HepG2 (cell line): ENCODE results near the gene RARA. TPM values are rescaled to one million over a fixed set of nuclear protein-coding genes. Genes with fewer than 3 reads are reported as not detected.
A peak's percentile ranks its signal among the peaks of the same experiment; 100 is the strongest.

Source experiments
- BHLHE40 ChIP-seq: IDR thresholded peaks from 2 replicates; pipeline ENCODE4 v1.6.1; 2011; ENCODE audit warnings: low read length, improper control_type of control experiment
- HNF4A ChIP-seq: sonication (generic); formaldehyde crosslinking; IDR thresholded peaks from 2 replicates; pipeline ENCODE4 v1.4.0; 2020; ENCODE audit warnings: missing genetic modification reagents
- LRRFIP1 ChIP-seq: sonication (generic); formaldehyde crosslinking; conservative IDR thresholded peaks from 2 replicates; pipeline ENCODE4 v1.4.0; 2020; ENCODE audit warnings: missing genetic modification reagents
- NKX3-1 ChIP-seq: sonication (generic); formaldehyde crosslinking; IDR thresholded peaks from 2 replicates; pipeline ENCODE4 v1.5.0; 2020; ENCODE audit warnings: missing genetic modification reagents
- PPARG ChIP-seq: conservative IDR thresholded peaks from 2 replicates; pipeline ENCODE4 v1.6.1; 2016; ENCODE audit warnings: missing biosample characterization, missing genetic modification reagents
- REST ChIP-seq, 2 experiments: IDR thresholded peaks; 2 replicates each; pipeline ENCODE4 v1.6.1; 2011 to 2012; ENCODE audit warnings: low read length in 2 of 2, borderline replicate concordance in 1 of 2, low read depth in 1 of 2, mild to moderate bottlenecking in 1 of 2, moderate library complexity in 1 of 2
- SMAD1 ChIP-seq: sonication (generic); formaldehyde crosslinking; IDR thresholded peaks from 2 replicates; pipeline ENCODE4 v1.4.0; 2020; ENCODE audit warnings: missing genetic modification reagents, low read depth, mild to moderate bottlenecking, borderline replicate concordance
- TBL1XR1 ChIP-seq: fragments of 150-350 bp; IDR thresholded peaks from 2 replicates; pipeline ENCODE4 v1.6.1; 2014; ENCODE audit warnings: borderline replicate concordance, low read length; ENCODE audit not compliant: partially characterized antibody
- THAP7 ChIP-seq: sonication (generic); formaldehyde crosslinking; IDR thresholded peaks from 2 replicates; pipeline ENCODE4 v1.8.1; 2023; ENCODE audit warnings: mild to moderate bottlenecking, missing genetic modification reagents
- ZMAT3 ChIP-seq: sonication (generic); formaldehyde crosslinking; conservative IDR thresholded peaks from 2 replicates; pipeline ENCODE4 v1.7.0; 2021; ENCODE audit warnings: missing genetic modification reagents
- ZNF10 ChIP-seq: sonication (generic); formaldehyde crosslinking; IDR thresholded peaks from 2 replicates; pipeline ENCODE4 v1.4.0; 2020; ENCODE audit warnings: mild to moderate bottlenecking, low read depth, missing genetic modification reagents, borderline replicate concordance
- ZNF264 ChIP-seq: sonication (generic); formaldehyde crosslinking; IDR thresholded peaks from 2 replicates; pipeline ENCODE4 v1.4.0; 2020; ENCODE audit warnings: missing genetic modification reagents
- ZNF280D ChIP-seq: sonication (generic); formaldehyde crosslinking; IDR thresholded peaks from 2 replicates; pipeline ENCODE4 v1.5.1; 2020; ENCODE audit warnings: mild to moderate bottlenecking, missing genetic modification reagents
- ZNF598 ChIP-seq: sonication (generic); formaldehyde crosslinking; IDR thresholded peaks from 2 replicates; pipeline ENCODE4 v1.5.1; 2020; ENCODE audit warnings: mild to moderate bottlenecking, missing genetic modification reagents, borderline replicate concordance
- ZNF777 ChIP-seq: sonication (generic); formaldehyde crosslinking; IDR thresholded peaks from 2 replicates; pipeline ENCODE4 v1.4.0; 2020; ENCODE audit warnings: missing genetic modification reagents
- polyA plus RNA-seq, 8 experiments: library from polyadenylated mRNA; depleted of rRNA in 3 of 8; stranded (reverse) in 7 of 8; unstranded in 1 of 8; fragments of >200 nt; fragmentation: Illumina TruSeq in 4 of 8; extraction: Trizol in 4 of 8; gene quantifications; 2 replicates each; pipeline versions ENCODE4 v1.2.1 to v1.2.3, GENCODE V29; 2011 to 2016; ENCODE audit warnings: low read depth in 4 of 8, missing spikeins in 1 of 8, mixed read lengths in 1 of 8; ENCODE audit not compliant: insufficient read depth in 1 of 8
- total RNA-seq, 5 experiments: library from RNA; depleted of rRNA; stranded (reverse); fragments of >200 nt; fragmentation: Illumina TruSeq; extraction: Trizol; gene quantifications; 2 replicates each; pipeline ENCODE4 v1.2.3, GENCODE V29; 2016; ENCODE audit warnings: low read depth in 1 of 5

The RARA gene
- total and polyA plus RNA-seq, 2 of the 13 experiments (the other 11 are each of a cell fraction or from before 2014, with no cell fraction given): 6.4 to 8.6 TPM

- TF ChIP-seq ZNF280D (CRISPR knock-in tag) (no peak), TBL1XR1 (peak; percentile 75), BHLHE40 (no peak), LRRFIP1 (CRISPR knock-in tag) (no peak), ZMAT3 (CRISPR knock-in tag) (no peak), ZNF777 (no peak), THAP7 (CRISPR knock-in tag) (no peak), NKX3-1 (CRISPR knock-in tag) (peak; percentile 95), HNF4A (CRISPR knock-in tag) (peak; percentile 63; the same call in 1 of the 2 replicates), SMAD1 (CRISPR knock-in tag) (0 out of 2 replicates have a peak, but pooled peaks have one; percentile 47), REST (IDR thresholded peaks at IDR 0.05; ENCODE audit: borderline replicate concordance in 1 of 2, low read depth in 1 of 2, low read length in 2 of 2) (no peak), ZNF598 (CRISPR knock-in tag) (no peak), PPARG (peak; percentile 47; the same call in 1 of the 2 replicates), ZNF10 (CRISPR knock-in tag) (no peak), ZNF264 (no peak)
Observed at GRCh38 chr17:40326014-40326831, 17.2 kb downstream of the RARA start (continued).
